ENCODE data around the gene OR4E2. TPM values are rescaled to one million over a fixed set of nuclear protein-coding genes. Genes with fewer than 3 reads are reported as not detected.
A peak's percentile ranks its signal among the peaks of the same experiment; 100 is the strongest.

Gene OR4E2
- total and polyA plus RNA-seq, 4 experiments from 2014 or later, result not detected

GRCh38 chr14:21634840-21635239 lies 18.8 kb upstream of the OR4E2 start, which contains the start of gene OR10G2:
Gene OR10G2 (minus strand): TSS chr14:21634940. CDS start chr14:21634842, 98 bp downstream.
- Mint-ChIP-seq H3K36me3 (no peaks in the 10 kb centered on the region), H3K9me3 (peaks cover 0 to 5% (median 0%) of the 10 kb centered on the region in 8 donors), H3K4me1 (no peaks in the 10 kb centered on the region), H3K27ac (no peak within 1 kb of the TSS), H3K4me3 (no peak within 1 kb of the TSS), H3K27me3 (peaks cover 8 to 14% of the 10 kb centered on the region in 2 donors)
- no peaks in the 10 kb centered on the region for H3K4me1 ChIP-seq (ENCODE audit: insufficient read depth, low read length)
- H3K9me3 ChIP-seq (ENCODE audit: control insufficient read depth in 1 of 2, low read length in 2 of 2), result no peaks in the 10 kb centered on the region
- no peak within 1 kb of the TSS for H3K4me3 ChIP-seq (ENCODE audit: low read length in 2 of 2)
- H3K27me3 ChIP-seq (ENCODE audit: insufficient read depth, low read length), result no peaks in the 10 kb centered on the region
- no peak within 1 kb of the TSS for H3K27ac ChIP-seq (ENCODE audit: low read depth, low read length)
- intact Hi-C loops (cut with micrococcal nuclease), result no loop called here
- DNase-seq, result no peak
- POLR2A ChIA-PET (ENCODE audit: partially characterized antibody), result no interaction called here
- no peaks in the 10 kb centered on the region for H3K36me3 ChIP-seq (ENCODE audit: insufficient read depth, low read length)
- CTCF ChIA-PET (ENCODE audit: partially characterized antibody), result no interaction called here

GRCh38 chr14:21642683-21643082 lies 11.0 kb upstream of the OR4E2 start:
- no peaks in the 10 kb centered on the region for H3K9me3 ChIP-seq (ENCODE audit: control insufficient read depth in 1 of 2, low read length in 2 of 2)
- CTCF ChIA-PET (ENCODE audit: partially characterized antibody), result no interaction called here
- peaks cover 0 to 6% (median 2%) of the 10 kb centered on the region in 4 donors for H3K4me1 Mint-ChIP-seq
- no peaks in the 10 kb centered on the region for H3K36me3 Mint-ChIP-seq
- H3K4me3 ChIP-seq (ENCODE audit: low read length in 2 of 2), result no peak overlapping the region
- H3K27me3 ChIP-seq (ENCODE audit: insufficient read depth, low read length), result no peaks in the 10 kb centered on the region
- no peak for DNase-seq
- H3K9me3 Mint-ChIP-seq, result no peaks in the 10 kb centered on the region
- H3K4me1 ChIP-seq (ENCODE audit: insufficient read depth, low read length), result no peaks in the 10 kb centered on the region
- no peak overlapping the region for H3K27ac Mint-ChIP-seq
- H3K27ac ChIP-seq (ENCODE audit: low read depth, low read length), result no peak overlapping the region
- H3K27me3 Mint-ChIP-seq, result peaks cover 6 to 9% of the 10 kb centered on the region in 2 donors
- POLR2A ChIA-PET (ENCODE audit: partially characterized antibody), result interaction anchor here (1.2 to 2.0 kb wide), 4 partner anchors 866 to 910 kb away, joined by 3 to 4 read pairs (median 3); no protein-coding TSS in a partner anchor
- intact Hi-C loops (cut with micrococcal nuclease), result no loop called here
- H3K36me3 ChIP-seq (ENCODE audit: insufficient read depth, low read length), result no peaks in the 10 kb centered on the region
- peak overlapping the region in 6 of 8 donors; percentile 24 to 68 (median 46) for H3K4me3 Mint-ChIP-seq

DNA sequence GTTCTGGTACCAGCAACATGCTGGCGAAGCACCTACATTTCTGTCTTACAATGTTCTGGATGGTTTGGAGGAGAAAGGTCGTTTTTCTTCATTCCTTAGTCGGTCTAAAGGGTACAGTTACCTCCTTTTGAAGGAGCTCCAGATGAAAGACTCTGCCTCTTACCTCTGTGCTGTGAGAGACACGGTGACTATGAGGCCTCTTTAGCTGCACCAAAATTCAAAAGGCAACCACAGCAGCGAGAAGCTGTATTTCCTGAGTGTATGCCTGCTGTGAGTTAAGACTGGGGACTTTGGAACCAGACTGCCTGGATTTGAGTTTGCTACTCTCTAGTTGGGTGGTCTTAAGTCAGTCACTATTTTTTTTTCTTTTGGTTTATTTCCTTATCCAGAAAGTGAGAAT lies 10.2 kb upstream of the OR4E2 start:
- POLR2A ChIA-PET (ENCODE audit: partially characterized antibody), result interaction anchor here (0.9 to 2.0 kb wide), 5 partner anchors 866 to 909 kb away, joined by 3 to 4 read pairs (median 3); no protein-coding TSS in a partner anchor
- H3K27me3 Mint-ChIP-seq, result peaks cover 6 to 9% of the 10 kb centered on the region in 2 donors
- no peak overlapping the region for H3K4me3 ChIP-seq (ENCODE audit: low read length in 2 of 2)
- no peaks in the 10 kb centered on the region for H3K36me3 ChIP-seq (ENCODE audit: insufficient read depth, low read length)
- intact Hi-C loops (cut with micrococcal nuclease), result no loop called here
- no peaks in the 10 kb centered on the region for H3K36me3 Mint-ChIP-seq
- H3K9me3 Mint-ChIP-seq, result peaks cover 0 to 3% (median 0%) of the 10 kb centered on the region in 8 donors
- CTCF ChIA-PET (ENCODE audit: partially characterized antibody), result no interaction called here
- H3K27ac Mint-ChIP-seq, result no peak overlapping the region
- no peak for DNase-seq
- peak overlapping the region in 3 of 8 donors; percentile 33 to 70 (median 34) for H3K4me3 Mint-ChIP-seq
- no peaks in the 10 kb centered on the region for H3K4me1 ChIP-seq (ENCODE audit: insufficient read depth, low read length)
- no peaks in the 10 kb centered on the region for H3K27me3 ChIP-seq (ENCODE audit: insufficient read depth, low read length)
- H3K9me3 ChIP-seq (ENCODE audit: control insufficient read depth in 1 of 2, low read length in 2 of 2), result no peaks in the 10 kb centered on the region
- no peak overlapping the region for H3K27ac ChIP-seq (ENCODE audit: low read depth, low read length)
- H3K4me1 Mint-ChIP-seq, result peaks cover 0 to 6% (median 2%) of the 10 kb centered on the region in 4 donors

DNA sequence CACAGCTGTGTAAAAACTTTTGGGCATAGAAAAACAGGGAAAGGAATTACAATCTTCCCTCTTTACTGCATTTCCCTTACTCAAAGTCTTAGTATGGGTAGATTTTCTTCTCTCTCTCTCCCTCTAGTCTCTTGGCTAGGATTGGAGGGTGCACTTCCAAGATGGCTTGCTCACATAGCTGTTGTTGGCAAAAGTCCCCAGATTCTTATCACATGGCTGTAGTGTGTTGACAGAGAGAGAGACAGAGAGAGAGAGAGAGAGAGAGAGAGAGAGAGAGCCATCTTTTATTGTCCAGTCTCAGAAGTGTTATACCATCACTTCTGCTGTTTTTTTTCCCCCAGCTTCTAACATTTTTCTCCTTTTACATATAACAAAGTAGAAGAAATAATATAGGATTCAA lies 6.3 kb upstream of the OR4E2 start:
- H3K27ac Mint-ChIP-seq, result no peak overlapping the region
- H3K4me1 ChIP-seq (ENCODE audit: insufficient read depth, low read length), result no peaks in the 10 kb centered on the region
- no peaks in the 10 kb centered on the region for H3K9me3 ChIP-seq (ENCODE audit: control insufficient read depth in 1 of 2, low read length in 2 of 2)
- no peak for DNase-seq
- no peak overlapping the region for H3K27ac ChIP-seq (ENCODE audit: low read depth, low read length)
- no peaks in the 10 kb centered on the region for H3K27me3 ChIP-seq (ENCODE audit: insufficient read depth, low read length)
- no peak overlapping the region for H3K4me3 Mint-ChIP-seq
- H3K9me3 Mint-ChIP-seq, result peaks cover 0 to 9% (median 2%) of the 10 kb centered on the region in 8 donors
- H3K4me3 ChIP-seq (ENCODE audit: low read length in 2 of 2), result no peak overlapping the region
- H3K36me3 Mint-ChIP-seq, result no peaks in the 10 kb centered on the region
- H3K36me3 ChIP-seq (ENCODE audit: insufficient read depth, low read length), result no peaks in the 10 kb centered on the region
- ChIA-PET CTCF (ENCODE audit: partially characterized antibody) (interaction anchor here (0.7 kb wide), 1 partner anchor 8 kb away, joined by 3 read pairs; no protein-coding TSS in a partner anchor), POLR2A (ENCODE audit: partially characterized antibody) (no interaction called here)
- no peaks in the 10 kb centered on the region for H3K4me1 Mint-ChIP-seq
- peaks cover 6 to 13% of the 10 kb centered on the region in 2 donors for H3K27me3 Mint-ChIP-seq
- intact Hi-C loops (cut with micrococcal nuclease), result no loop called here

DNA sequence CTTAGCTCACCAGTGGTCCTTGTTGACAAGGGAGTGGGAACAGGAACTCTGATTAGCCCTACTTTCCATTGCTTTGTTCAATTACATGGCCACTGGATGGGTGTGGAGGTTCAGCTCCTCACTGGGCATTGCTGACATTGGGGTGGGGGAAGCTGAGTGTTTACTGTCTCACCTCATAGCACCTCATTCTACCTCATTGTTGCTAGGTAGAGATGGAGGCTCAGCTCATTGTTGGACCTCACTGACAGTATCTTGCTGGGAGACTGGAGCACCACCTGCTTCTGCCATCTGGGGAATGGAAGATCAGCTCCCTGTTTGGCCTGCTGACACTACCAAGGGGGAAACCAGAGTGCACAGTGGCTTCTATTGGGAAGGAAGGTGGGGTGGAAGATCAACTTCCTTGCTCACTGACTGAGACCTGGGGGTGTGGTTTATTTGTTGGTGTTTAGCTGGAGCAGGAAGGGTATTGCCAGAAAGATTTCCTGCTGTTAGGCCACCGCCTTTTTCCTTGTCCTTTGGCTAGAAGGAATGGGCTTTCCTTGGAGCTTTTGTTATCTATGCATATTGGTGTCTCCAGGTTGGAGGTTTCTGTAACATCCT lies 1.3 kb upstream of the OR4E2 start:
- Histone ChIP-seq H3K36me3 (ENCODE audit: insufficient read depth, low read length) (no peaks in the 10 kb centered on the region), H3K27ac (ENCODE audit: low read depth, low read length) (no peak overlapping the region), H3K4me1 (ENCODE audit: insufficient read depth, low read length) (no peaks in the 10 kb centered on the region), H3K27me3 (ENCODE audit: insufficient read depth, low read length) (no peaks in the 10 kb centered on the region), H3K4me3 (ENCODE audit: low read length in 2 of 2) (no peak overlapping the region), H3K9me3 (ENCODE audit: control insufficient read depth in 1 of 2, low read length in 2 of 2) (no peaks in the 10 kb centered on the region)
- Mint-ChIP-seq H3K4me3 (no peak overlapping the region), H3K4me1 (no peaks in the 10 kb centered on the region), H3K27me3 (peaks cover 11 to 14% of the 10 kb centered on the region in 2 donors), H3K36me3 (no peaks in the 10 kb centered on the region), H3K27ac (no peak overlapping the region), H3K9me3 (peaks cover 0 to 9% (median 2%) of the 10 kb centered on the region in 8 donors)
- ChIA-PET POLR2A (ENCODE audit: partially characterized antibody) (no interaction called here), CTCF (ENCODE audit: partially characterized antibody) (no interaction called here)
- no peak for DNase-seq
- intact Hi-C loops (cut with micrococcal nuclease), result no loop called here

DNA sequence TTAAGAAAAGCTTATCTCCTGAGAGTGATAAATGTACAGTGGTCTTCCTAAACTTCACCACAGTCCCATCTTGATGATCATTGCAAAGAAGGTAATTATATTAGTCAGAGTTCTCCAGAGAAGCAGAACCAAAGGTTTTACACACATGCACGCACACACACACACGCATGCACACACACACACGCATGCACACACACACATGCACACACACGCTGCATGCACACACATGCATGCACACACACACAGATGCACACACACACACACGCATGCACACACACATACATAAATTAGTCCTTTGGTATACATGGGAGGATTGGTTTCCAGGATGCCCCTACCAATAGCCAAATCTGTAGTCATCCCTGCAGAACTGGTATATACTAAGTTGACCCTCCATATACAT lies 580 bp downstream of the OR4E2 start:
- ChIA-PET CTCF (ENCODE audit: partially characterized antibody) (no interaction called here), POLR2A (ENCODE audit: partially characterized antibody) (no interaction called here)
- Mint-ChIP-seq H3K27me3 (peaks cover 12 to 17% of the 10 kb centered on the region in 2 donors), H3K36me3 (no peaks in the 10 kb centered on the region), H3K27ac (no peak overlapping the region), H3K4me3 (no peak overlapping the region), H3K9me3 (peaks cover 0 to 6% (median under 1%) of the 10 kb centered on the region in 8 donors), H3K4me1 (no peaks in the 10 kb centered on the region)
- Histone ChIP-seq H3K27ac (ENCODE audit: low read depth, low read length) (no peak overlapping the region), H3K4me1 (ENCODE audit: insufficient read depth, low read length) (no peaks in the 10 kb centered on the region), H3K9me3 (ENCODE audit: control insufficient read depth in 1 of 2, low read length in 2 of 2) (no peaks in the 10 kb centered on the region), H3K4me3 (ENCODE audit: low read length in 2 of 2) (no peak overlapping the region), H3K36me3 (ENCODE audit: insufficient read depth, low read length) (no peaks in the 10 kb centered on the region), H3K27me3 (ENCODE audit: insufficient read depth, low read length) (no peaks in the 10 kb centered on the region)
- intact Hi-C loops (cut with micrococcal nuclease), result no loop called here
- no peak for DNase-seq

- Mint-ChIP-seq H3K36me3 (no peaks in the 10 kb centered on the region), H3K27me3 (peaks cover 11 to 17% of the 10 kb centered on the region in 2 donors), H3K4me3 (no peak overlapping the region), H3K27ac (peak overlapping the region in 1 of 7 donors; percentile 48), H3K9me3 (peaks cover 0 to 2% (median 0%) of the 10 kb centered on the region in 8 donors), H3K4me1 (no peaks in the 10 kb centered on the region)
- peaks cover 6% of the 10 kb centered on the region for H3K27me3 ChIP-seq (ENCODE audit: insufficient read depth, low read length)
- no peaks in the 10 kb centered on the region for H3K4me1 ChIP-seq (ENCODE audit: insufficient read depth, low read length)
- DNase-seq, result no peak
- no peak overlapping the region for H3K4me3 ChIP-seq (ENCODE audit: low read length in 2 of 2)
- intact Hi-C loops (cut with micrococcal nuclease), result no loop called here
- no peak overlapping the region for H3K27ac ChIP-seq (ENCODE audit: low read depth, low read length)
- H3K9me3 ChIP-seq (ENCODE audit: control insufficient read depth in 1 of 2, low read length in 2 of 2), result no peaks in the 10 kb centered on the region
- ChIA-PET POLR2A (ENCODE audit: partially characterized antibody) (no interaction called here), CTCF (ENCODE audit: partially characterized antibody) (no interaction called here)
- no peaks in the 10 kb centered on the region for H3K36me3 ChIP-seq (ENCODE audit: insufficient read depth, low read length)
Measured at GRCh38 chr14:21656980-21657379, 3.3 kb downstream of the OR4E2 start.

Data from CD4-positive, alpha-beta memory T cell (primary cell).